ENCODE measurements around the gene ZNF37A.

DNA sequence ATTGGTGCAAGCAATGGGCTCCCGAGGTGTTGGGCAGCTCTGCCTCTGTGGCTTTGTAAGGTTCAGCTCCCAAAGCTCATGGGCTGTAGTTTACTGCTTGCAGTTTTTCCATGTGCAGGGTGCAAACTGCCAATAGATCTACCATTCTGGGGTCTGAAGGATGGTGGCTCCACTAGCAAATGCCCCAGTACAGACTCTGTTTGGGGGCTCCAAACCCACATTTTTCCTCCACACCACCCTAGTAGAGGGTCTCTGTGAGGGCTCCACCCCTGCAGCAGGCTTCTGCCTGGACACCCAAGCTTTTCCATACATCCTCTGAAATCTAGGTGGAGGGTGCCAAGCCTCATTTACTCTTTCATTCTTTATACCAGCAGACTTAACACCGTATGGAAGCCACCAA lies 17.4 kb upstream of the ZNF37A start:
- TF ChIP-seq, protein P1, sequence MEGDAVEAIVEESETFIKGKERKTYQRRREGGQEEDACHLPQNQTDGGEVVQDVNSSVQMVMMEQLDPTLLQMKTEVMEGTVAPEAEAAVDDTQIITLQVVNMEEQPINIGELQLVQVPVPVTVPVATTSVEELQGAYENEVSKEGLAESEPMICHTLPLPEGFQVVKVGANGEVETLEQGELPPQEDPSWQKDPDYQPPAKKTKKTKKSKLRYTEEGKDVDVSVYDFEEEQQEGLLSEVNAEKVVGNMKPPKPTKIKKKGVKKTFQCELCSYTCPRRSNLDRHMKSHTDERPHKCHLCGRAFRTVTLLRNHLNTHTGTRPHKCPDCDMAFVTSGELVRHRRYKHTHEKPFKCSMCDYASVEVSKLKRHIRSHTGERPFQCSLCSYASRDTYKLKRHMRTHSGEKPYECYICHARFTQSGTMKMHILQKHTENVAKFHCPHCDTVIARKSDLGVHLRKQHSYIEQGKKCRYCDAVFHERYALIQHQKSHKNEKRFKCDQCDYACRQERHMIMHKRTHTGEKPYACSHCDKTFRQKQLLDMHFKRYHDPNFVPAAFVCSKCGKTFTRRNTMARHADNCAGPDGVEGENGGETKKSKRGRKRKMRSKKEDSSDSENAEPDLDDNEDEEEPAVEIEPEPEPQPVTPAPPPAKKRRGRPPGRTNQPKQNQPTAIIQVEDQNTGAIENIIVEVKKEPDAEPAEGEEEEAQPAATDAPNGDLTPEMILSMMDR (IDR thresholded peaks at IDR 0.05; ENCODE audit: insufficient read depth, low read length, poor library complexity, severe bottlenecking) = no peak
- no peak for TF ChIP-seq EZH2phosphoT487 (conservative IDR thresholded peaks at IDR 0.05; ENCODE audit: low read length)
